GM19455 (cell line): ENCODE data around the gene DYNC1I1.

ENCODE experiments used
- ATAC-seq: cut with Tn5 transposase; IDR thresholded peaks from one replicate; pipeline ENCODE4 v1.9.1; 2021; ENCODE audit not compliant: unreplicated experiment

Gene DYNC1I1

DNA sequence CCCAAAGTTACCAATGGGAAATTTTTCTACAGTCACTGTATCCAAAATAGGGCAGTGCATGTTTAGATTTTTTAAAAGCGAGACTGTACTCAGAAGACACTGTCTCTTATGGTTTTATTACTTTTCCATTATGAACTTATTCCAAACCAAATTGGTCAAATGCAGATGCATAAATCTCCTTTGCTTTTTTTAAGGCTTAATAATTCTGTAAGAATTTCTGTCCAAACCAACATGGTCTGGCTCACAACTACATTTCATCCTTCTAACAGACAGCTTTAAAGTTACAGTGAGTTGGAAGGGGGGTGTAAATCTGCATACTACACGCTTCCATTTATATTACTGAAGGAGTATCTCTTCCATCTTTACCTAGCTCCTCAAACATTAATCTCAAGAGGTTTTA is 350.4 kb downstream of the DYNC1I1 start:
- no peak for ATAC-seq

DNA sequence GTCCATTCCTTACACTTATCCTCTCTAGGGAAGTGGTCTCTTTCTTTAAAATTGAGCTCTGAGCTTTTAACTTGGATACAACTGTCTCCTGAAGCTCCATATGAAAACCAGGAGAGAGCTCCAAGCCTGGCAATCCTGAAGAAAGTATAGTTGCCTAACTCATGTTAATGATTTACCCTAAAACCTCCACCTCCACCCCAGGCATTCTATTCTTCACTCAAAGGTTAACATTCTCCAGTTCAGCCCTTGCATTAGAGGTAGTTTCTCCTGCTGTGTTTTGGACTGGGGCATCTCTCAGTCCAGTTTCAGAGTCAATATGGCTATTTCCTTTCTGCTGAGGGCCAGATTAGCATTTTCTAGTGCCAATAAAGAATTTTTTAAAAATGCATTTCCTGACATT is 354.0 kb downstream of the DYNC1I1 start:
- no peak for ATAC-seq

DNA sequence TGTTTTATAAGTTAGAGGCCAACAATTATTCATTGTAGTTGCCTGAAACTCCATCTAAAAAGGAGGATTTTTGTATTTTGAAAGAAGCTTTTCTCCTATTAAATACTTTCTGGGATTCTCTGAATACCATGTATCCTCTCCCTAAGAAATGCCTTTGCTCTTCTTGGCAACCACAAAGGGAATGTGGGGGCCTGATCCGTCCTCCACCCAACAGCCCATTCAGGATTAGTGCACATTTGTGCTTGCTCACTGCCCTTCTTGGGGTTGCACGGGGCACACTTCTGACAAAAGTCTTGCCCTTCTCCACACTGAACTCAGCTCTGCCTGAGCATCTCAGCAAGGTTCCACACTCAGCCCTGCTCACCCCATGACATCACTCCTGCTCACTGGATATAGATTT is 355.4 kb downstream of the DYNC1I1 start:
- ATAC-seq: no peak

DNA sequence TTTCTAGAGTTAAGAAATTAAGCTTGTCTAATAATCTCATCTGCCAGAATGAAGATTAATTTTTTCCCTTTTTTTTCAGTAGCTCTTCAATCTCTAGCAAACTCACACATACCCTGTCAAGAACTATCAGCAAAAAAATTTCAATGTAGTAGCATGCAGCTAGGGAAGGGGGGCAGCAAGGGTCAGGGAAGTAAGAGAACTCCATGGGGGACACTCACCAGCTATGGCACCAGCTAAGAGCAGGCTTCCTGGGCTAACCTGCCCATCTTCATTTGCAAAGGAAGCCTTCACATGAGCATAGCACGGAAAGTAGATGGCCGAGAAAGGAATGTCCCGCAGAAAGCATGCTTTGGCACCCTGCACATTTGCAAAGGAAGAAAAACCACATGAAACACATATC is 359.2 kb downstream of the DYNC1I1 start:
- no peak for ATAC-seq

DNA sequence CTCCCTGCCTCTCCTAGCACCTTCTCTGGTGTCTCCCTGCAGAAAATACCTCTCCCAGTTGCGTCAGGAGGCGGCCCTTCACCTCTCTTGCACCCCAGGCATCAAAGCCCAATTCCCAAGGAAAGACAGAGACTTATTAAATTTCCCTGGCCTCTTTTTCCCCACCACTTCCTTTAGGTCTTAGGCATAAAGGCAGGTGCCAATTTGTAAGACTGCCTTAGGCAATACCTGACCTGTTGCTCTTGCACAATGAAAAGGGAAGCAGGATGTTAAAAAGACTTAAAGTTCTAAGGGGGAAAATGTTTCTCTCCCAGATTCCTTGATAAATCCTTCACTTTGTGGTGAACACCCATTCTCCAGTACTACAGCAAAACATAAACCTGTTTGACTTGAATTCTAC is 362.9 kb downstream of the DYNC1I1 start:
- ATAC-seq: no peak

DNA sequence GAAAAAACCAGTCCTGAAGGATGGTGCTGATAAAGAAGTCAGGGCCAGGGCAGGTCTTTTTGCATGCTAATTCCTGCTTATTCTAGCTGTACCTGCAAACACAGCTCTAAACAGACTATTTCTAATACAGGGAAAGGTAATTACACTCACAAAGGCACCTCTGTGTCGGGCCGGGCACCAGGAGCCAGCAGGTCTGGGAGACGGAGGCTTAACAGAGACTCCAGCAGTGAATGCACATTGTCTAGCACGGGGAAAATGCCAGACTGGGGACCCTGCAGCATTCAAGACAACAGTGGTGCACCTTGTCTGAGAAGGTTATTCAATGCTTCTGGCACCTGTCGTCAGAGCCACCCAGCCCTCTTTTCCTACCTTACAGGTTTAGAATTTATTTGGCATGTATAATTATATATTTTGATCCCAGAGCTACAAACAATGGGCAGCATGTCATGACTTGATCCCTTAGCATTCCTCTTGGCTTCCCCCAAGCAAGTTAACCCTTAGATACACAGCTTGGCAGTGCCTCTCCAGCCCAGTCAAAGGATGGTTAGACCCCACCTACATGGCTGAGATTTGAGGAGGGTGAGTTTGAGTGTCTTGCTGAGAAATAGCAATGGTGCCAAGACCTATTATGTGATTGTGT is 364.4 kb downstream of the DYNC1I1 start:
- no peak for ATAC-seq

DNA sequence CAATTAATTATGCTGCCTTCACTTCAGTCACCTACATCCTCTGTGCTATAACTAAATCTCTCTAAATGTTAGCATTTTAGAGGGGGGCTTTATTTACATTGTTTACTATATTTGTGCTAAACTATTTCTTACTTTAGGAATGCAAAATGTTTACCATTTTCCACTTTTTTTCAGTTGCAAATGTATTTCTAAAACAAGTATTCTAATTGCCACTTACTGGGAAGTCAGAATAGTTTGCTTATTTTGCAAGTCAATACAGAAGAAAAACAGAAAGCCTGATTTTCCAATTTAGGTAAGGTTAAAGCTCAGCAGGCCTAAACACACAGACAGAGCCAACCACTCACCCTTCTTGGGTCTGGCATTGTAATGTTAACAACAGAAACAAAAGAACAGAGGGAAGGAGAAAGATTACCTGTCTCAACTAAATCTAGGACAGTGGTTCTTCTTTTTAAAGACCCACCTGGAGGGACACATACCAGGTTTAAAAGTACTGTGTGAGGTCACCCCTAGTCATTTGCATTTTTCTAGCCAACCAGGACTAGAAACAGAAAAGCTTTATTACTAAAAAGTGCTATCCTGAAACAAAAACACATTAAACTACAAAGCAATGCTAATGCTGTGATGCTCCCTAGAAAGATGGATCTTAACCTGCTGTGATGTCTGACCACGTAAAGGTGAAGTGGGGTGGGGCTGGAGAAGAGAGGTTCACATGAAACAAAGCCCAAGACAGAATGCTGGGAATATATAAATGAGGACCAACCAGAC is 371.3 kb downstream of the DYNC1I1 start:
- ATAC-seq: no peak

DNA sequence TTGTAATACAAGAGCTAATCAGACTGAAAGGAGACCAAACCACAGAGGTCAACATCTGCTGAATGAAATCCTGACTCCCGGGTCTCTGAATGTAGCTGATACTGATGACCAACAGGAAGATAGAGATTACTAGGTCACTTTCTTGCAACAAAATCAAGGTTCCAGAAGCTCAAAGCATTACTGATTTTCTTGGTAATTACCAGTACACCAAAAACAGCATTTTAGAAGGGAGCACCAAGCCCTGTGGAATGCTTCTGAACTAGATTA is 371.8 kb downstream of the DYNC1I1 start:
- ATAC-seq: no peak
